Measurements from ENCODE around the gene PTPMT1.

- TF ChIP-seq CTCF (IDR thresholded peaks at IDR 0.05) = no peak
- no peak for TF ChIP-seq POLR2A (IDR thresholded peaks at IDR 0.05)
Measured at GRCh38 chr11:47587723-47588326, 22.4 kb downstream of the PTPMT1 start.
